RKO (cell line): ENCODE results near the gene DLK1.

Experiments used
- DNase-seq: peaks from one replicate; pipeline ENCODE4 v3.0.0-alpha.2; 2016; ENCODE audit warnings: low spot score

DLK1 gene

DNA sequence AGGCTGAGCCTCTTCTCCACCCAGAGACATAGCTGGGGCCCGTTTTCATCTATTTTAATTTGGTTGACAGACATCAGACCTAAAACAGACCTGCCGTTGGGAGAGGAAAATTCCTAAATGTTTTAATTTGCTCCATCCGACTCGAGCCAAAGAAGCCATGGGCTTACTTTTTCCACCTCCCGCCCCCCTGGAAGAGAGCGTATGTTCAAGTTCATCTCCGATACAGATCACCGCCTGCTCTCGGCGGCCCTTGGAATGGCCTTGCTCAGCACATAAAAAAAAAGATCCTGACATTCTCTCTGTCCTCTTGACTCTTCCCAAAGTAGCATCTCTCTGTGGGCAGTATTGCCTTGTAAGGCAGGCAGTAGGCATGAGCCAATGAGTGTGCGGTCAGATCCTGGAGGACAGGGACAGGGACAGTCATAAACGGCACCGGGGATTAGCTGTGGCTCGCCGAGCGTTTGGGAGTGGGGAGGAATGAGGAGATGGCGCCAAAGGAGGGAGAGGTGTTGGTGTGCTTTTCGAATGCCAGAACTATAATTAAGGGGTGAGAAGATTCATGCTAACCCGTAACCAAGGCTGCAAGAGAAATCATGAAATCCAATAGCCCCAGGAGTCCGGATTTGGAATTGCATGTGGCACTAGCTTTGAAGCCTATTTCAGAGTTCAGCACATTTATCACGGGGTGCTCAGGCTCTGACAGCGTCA lies 51.3 kb downstream of the DLK1 start:
- no peak for DNase-seq

DNA sequence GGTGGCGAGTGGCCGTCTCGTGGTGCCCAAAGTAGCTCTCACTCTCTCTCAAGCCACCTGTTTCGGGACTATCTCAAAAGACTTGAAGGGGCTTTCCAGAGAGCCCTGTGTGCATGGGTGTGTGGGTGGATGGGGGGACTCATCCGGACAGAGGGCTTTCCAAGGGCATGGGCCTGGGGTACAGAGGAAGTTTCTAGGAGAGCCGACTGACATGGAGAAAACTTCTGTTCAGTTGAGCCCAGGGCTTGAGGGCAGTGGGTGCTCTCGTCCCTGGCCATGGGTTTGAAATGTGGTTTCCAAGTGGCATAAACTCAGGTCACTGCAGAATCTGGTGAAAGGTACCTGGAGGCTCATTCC lies 51.8 kb downstream of the DLK1 start:
- no peak for DNase-seq

DNA sequence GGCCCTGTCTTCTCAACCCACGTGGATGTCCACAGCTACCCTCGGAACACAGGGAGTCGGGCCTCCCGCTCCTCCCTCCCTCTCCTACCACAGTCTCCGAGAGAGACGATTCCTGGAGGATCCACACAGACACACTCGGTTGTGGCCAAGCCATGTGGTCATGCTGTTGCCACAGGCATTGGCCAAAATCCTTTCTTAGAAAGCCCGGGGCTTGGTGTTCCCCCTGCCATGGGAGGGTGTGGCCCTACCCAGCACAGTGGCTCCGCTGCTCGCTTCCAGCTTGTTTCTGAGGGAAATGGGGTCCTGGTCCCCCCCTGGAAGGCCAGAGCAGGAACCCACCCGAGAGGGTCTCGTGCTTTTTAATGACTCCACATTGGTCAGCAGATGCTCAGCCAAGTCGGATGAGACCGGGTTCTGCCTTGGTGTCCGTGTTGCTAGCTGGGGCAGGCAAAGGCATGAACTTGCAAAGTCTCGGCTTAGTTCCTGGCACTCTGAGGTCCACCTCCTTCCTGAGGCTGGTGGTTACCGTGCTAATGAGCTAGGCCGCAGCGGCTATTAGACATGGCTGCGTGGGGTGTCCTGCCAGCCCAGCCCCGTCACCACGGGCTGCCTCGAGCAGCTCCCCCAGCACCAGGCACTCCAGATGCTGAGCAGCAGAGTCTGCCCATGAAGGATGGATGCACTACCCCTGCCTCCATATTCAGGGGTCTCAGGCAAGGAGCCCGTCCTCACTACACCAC lies 52.4 kb downstream of the DLK1 start:
- no peak for DNase-seq

DNA sequence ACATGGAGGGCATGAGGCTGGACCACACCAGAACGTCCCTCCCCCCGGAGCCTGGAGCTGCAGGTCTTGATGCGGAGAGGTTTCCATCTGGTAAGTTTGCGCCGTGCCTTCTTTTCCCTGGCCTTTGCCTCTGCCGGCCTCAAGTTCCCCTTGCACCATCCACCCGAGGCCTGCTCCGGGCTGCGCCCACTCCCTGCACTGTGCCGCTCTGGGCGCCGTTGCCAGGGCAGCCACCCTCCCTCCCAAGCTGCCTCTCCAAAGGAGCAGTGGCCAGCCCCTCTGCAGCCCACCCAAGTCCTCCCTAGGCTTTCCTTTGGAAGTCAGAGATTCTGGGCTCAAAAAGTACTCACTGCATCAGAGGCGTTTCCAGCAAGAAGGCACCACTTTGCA lies 53.0 kb downstream of the DLK1 start:
- DNase-seq = no peak

DNA sequence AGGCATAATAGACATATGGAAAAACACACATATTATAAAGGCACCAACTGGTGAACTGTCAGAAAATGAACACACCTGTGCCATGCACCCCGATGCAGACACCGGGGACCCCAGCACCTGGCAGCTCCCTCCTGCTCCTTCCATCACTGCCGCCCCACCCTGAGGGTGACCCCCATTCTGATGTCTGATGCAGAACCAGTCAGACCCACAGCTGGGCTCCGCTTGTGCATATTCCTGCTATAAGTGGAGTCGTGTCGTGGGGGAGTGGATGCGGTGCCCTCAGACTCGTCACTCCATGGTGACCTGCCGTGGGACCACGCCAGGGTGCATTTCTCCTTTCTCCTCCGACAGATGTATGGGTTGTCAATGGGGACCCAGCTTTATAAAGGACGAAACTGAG lies 53.6 kb downstream of the DLK1 start:
- no peak for DNase-seq

DNA sequence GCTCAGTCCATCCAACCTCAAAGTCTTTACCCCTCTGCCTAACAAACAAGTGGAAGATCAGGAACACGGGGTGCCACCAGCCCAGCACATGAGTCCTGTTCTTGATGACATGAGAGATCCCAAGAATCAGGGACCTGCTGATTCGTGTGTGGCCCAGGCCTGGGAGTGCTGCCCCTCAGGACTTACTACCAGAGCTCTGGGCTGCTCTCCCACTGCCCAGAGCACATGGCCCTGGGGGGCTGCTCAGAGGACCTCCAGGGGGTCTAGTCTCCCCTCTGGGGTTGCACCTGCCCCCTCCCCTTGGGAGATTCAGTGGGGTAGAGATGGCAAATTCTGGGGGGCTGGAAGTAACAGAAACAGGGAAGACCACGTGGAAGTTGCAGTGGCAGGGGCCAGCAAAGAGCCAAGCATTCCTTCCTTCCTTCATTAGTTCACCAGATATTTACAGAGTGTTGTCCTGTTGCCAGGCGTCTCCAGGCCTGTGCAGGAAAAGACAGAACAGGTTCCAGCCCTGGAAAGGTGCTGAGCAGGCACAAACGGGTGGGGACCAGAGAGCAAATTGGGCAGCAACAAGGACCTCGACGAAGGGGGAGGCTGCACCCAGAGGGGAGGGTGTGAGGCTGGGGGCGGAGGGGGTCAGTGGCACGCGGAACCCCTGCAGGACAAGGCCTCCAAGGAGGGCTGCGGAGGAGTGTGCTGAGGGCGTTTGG lies 54.1 kb downstream of the DLK1 start:
- no peak for DNase-seq

DNA sequence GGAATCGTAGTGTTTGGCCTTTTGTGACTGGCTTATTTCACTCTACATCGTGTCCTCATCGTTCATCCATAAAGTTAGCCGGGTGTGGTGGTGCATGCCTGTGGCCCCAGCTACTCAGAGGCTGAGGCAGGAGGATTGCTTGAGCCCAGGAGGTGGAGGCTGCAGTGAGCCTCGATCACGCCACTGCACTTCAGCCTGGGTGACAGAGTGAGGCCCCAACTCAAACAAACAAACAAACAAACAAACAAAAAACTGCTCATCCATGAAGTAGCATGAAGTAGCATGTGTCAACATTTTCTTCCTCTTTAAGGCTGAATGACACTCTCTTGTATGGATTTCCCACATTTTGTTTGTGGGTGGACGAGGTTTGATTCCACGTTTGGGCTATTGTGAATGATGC lies 55.3 kb downstream of the DLK1 start:
- DNase-seq = no peak

DNA sequence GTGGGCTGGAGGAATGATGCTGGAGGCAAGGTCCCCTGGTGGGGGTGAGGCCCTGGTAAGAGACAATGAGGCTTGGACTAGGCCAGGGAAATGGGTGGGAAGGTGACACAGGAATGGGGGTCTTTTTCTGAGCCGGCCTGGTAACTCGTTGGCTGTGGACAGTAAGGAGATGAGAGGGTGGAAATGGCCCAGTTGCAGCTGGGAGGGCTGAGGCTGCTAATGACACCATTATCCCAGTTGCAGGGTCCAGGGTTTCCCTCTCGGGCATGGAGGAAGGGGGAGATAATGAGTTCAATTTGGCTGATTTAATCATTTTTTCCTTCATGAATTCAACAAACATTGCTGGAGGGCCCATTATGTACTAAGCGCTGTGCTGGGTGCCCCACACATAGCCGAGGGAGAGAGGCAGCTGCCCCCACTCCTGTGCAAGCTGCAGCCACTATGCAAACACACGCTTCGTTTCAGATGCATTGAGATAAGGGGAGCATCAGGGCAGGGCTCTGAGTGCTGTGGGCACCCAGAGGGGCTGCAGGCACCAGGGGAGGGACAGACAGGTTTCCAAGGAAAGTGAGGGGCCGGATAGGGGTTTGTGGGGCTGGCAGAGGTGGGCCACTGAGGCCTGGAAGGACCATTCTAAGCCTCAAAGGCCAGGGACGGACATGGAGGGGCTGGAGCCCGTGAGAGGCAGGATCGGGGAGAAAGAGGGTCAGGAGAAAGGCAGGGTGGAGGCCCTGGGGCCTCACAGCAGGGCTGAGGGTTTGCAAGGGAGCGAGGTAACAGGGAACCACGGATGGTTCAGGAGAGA lies 56.0 kb downstream of the DLK1 start:
- no peak for DNase-seq

DNA sequence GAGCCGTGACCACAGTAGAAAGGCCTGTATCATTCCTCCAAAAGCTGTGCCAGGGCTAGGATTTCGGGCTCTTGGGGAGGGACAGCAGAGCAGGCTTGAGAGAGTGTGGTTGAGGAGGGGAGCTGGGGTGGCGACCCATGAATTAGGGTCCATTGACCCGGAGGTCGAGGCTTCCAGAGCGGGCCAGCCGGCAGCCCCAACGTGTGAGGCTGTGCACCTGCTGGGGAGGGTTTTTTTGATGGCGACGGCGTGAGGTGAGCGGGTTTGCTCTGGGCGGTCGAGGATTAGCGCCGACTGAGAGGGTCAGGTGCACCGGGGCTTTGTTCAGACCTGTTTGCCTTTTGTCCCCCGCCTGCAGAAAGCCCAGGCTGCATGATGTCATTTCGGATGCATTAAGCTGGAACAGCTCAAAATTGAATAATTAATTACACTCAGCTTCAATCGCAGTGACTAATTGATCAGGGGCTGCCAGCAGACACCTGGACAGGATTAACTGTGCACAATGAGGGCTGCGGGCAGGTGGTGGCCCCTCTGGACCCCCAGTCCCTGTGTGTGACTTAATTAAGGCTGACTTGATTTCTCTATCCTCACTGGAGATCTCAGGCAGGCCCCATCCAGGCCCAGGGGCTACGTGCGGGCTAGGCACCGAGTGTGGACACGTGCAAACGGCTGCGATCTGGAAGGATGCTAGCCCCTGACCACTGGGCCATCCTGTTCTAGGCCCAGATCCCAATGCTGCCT lies 57.1 kb downstream of the DLK1 start:
- no peak for DNase-seq

DNA sequence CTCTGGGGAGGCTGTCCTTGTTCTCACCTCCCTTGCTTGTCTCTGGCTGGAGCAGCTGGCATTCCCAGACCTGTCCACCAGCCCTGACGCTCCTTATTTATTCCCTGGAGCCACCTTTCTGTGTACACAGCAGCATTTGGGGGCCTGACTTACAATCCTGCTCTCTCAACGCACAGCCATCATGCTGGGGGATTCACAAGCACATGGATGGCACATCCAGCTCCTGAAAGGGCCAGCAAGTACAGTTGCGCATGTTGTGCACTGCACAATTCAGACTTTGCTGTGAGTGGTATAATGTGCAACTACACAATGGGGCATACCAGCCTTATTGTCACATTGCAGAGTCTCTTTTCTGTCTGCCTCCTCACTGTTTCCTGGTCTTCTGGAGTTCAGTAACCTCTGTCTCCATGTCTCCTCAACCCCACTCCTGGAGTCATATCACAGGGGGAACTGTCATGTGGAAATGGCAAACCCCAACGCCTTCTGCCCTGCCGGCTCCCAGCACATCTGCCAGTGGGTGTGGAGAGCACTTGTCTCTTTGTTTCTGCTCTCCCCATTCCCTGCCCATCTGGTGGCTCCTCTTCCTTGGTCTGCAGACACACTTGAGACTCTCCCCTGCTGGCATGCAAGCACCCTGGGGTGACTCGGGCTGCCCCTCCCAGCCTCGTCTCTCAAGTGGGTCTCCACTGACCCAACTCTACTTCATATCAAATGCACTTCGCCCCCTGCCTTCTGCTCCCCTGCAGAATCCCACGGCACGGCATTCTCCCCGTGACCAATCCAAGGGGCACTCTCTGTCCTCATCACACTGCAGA lies 58.0 kb downstream of the DLK1 start:
- DNase-seq = no peak

DNA sequence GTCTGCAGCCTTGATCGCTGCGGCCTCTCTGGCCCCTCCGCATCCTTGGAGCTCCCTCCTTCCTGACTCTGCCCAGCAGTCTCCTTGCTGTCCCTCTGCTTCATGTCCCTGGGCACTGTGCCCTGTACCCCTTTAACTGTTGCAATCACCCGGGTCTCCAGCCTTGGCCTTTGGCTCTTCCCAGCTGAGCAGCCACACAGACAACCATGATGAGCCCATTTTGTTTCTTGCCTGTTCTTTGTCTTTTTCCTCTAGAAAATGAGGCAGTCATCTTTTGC lies 58.6 kb downstream of the DLK1 start:
- no peak for DNase-seq

DNA sequence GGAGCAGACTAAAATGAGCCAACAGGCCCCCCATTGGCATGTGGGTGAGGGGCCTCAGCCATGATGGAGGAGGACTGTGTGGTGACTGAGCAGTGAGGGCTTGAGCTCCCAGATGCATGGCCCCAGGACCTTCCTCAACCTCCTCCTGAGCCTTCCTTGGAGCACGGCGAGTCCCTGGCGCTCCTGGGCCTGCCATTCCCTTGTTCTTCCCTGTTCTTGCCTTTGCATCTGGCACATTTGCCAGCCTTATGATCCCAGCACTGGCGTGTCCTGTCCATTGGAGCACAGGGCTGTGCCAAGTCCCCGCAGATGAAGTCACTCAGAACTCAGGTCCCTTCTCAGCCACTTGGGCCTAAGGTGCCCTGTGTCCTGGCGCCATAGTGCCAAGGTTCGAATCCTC lies 58.9 kb downstream of the DLK1 start:
- DNase-seq = no peak

DNA sequence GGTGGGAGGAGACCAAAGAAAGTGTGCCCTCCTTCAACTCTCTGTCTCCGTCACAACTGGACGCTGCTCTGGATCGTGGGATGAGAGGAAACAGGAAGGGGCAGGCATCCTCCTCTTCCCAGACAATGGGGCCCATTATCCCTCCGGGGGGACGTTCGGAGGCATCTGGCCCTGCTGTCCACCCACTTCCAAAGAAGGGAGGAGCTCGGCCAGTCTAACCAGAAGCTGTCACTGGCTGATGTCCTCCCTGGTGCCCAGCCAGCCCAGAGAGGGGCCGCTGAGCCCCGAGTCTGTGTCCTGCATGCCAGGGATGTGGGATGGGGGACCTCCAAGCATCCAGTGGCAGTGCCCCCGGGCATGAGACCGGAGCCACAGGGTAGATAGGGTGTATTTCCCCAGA lies 59.4 kb downstream of the DLK1 start:
- no peak for DNase-seq

DNA sequence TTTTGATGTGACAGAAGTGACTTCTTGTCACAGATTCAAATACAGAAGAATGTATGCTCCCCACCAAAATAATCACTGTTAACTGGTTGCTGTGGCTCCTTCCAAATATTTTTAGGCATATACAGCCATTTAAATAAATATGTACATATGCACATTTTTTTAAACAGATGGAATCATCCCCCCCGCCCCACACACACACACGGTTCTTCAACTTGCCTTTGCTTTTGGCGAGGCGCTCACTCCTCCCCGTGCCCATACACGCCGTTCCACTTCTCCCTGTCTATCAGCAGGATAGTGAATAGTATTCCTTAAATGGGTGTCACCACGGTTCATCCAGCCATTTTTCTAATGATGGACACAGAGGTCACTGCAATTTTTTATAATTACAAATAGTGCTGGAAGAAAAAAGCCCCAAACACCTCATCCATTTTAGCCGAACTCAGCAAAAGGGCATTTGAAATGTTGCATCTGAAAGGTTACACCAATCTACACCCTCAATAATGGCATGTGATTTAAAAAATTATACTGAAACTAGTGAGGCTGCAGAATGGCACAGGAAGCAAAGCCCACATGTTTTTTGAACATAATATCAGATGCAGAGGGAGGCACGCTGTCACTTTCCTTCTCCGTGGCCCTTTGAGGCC lies 60.0 kb downstream of the DLK1 start:
- no peak for DNase-seq

DNA sequence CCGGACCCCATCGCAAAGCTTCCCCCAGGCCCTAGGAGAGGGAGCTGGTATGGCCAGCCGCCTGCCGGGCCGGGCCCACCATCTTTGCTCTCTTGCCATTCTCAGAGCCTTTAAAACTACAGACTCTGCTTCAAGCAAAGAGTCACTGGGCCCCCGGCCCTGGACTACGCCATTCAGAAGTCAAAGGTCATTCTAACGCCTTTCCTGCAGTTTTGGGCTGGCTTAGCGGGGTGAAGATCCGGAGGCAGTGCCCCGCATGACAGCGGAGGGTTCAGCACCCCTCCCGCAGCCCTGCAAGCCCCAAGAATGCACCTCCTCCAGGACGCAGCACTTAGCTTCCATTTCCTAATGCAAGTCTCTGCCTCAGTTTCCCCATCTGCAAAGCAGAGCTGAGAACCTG lies 61.0 kb downstream of the DLK1 start:
- DNase-seq = no peak
